HG03095 (cell line): ENCODE results near the gene HOXD9.

Experiments used
- ATAC-seq: cut with Tn5 transposase; IDR thresholded peaks from one replicate; pipeline ENCODE4 v1.9.1; 2021; ENCODE audit warnings: moderate library complexity; ENCODE audit not compliant: unreplicated experiment

The HOXD9 gene

DNA sequence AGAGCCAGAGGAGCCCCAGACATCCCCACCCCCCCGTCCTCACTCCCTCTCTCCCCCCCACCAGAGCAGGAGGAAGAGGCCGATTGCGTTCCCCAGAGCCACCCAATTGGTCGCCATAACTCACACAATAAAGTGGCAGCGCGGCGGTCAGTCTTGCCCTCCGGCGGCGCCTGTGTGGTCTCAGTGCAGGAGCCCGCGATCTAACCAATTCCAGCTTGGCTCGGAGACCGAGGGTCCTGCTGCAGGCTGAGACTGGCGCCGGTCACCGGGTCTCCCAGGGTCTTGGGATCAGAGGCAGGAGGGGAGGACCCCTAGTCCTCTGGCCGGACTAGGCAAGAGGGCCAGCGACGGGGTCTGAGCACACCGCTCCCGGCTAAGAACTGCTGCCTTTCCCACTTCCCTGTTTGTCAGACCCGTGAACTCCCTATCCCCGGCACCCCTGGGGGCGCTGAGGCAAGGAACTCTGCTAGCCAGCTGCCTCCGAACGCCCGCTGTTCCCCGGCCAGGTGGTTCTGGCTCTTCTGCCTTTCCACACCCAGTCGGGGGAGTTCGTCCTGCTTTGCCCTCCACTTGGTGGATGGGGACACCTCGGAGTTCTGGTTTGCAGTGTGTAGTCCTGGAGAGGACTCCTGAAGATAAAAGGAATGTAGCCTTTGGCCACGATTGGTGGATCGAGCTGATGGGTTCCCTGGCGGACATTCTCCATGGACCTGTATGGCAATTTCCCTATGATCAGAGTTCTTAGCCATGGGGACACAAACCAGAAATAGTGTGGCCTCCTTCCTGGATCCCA is 24.0 kb upstream of the HOXD9 start:
- no peak for ATAC-seq

DNA sequence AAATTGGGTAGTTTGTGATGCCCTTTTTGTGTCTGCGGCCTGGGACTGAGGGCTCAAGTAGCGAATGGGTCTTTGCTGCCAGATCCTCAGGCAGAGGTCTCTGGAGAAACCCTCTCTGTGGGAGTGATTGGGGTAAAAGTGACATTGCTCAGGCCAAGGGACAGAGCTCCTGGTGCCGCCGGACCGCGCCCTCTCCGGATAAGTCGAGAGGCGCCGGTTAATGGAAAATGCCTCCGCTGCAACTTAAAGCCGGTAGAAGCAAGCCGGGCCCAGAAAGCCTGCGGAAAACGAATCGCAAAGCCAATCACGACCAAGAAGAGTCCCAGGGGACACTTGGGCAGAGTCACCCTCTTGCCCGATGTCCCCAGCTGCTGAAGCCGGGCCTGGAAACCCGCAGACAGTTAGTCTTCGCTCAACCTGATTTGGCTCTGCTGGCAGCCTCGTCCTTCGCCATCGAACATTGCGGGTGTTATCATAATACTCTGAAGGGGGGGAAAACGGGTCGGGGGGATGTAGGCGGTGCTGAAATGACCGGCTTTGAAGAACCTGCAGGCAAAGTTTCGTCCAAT is 23.3 kb upstream of the HOXD9 start:
- ATAC-seq = no peak

DNA sequence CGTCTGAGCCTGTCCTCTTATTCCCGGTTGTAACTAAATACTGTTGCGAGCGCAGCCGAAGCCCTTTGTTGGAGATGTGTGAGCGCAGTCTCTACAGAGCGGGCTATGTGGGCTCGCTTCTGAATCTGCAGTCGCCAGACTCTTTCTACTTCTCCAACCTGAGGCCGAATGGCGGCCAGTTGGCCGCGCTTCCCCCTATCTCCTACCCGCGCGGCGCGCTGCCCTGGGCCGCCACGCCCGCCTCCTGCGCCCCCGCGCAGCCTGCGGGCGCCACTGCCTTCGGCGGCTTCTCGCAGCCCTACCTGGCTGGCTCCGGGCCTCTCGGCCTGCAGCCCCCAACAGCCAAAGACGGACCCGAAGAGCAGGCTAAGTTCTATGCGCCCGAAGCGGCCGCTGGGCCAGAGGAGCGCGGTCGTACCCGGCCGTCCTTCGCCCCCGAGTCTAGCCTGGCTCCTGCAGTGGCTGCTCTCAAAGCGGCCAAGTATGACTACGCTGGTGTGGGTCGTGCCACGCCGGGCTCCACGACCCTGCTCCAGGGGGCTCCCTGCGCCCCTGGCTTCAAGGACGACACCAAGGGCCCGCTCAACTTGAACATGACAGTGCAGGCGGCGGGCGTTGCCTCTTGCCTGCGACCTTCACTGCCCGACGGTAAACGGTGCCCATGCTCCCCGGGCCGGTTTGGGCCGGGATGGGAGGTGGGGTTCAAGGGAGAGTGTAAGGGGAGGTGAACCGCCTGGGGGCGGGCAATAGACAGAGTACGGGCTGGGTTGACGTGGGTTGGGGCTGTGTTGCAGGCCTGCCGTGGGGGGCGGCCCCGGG is 22.6 kb upstream of the HOXD9 start, which contains the start of gene HOXD12:
Gene HOXD12, plus strand, starts transcription at position 68 of the 819 bp plus-strand sequence. Its CDS starts 7 bp downstream, at position 75.
- ATAC-seq = no peak

DNA sequence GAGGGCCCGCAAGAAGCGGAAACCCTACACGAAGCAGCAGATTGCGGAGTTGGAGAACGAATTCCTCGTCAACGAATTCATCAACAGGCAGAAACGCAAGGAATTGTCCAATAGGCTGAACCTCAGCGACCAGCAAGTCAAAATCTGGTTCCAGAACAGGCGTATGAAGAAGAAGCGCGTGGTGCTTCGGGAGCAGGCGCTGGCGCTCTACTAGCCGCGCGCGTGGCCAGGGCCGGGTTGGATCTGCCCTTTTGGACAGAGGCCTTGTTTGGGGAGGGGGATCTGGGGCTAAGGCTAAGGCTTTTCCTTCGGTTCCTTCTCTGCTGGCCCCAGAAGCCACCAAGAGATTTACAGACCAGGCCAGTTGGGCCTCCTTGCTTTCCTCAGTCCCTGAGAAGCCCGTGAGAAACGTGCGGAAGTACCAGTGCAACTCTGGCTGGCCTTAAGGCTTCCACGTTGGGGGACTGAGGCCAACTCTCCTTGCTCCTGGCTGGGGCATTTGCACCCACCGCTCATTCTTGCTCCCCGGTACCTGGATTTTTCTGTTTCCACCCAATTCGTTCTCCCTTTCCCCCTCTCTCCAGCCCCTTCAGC is 21.9 kb upstream of the HOXD9 start:
- no peak for ATAC-seq

DNA sequence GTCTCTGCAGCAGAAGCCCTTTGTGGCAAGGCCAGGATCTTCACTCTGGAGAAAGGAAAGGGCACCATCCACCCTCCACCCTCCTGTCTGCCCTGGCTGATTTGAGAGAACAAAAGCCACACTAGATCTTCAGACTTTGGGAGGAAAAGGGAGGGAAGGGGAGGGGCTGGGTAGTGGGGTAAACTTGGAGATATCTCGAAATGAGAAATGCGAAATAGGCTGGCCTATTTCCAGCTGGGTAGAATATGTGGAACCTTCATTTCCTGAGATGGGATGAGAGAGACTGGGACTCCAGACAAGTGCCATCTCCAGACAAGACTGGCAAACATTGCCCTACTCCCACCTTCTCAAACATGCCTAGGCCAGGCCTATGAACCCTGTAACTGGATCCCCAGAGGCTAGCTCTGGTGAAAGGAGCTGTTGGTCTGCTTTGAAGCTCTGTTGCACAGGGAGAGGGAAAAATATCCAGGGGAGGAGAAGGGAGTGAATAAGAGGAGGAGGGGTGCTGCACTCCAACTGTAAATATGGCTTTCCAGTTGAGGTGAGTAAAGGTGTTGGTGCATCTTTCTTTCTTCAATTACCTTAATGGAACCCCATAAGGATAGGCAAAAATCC is 21.2 kb upstream of the HOXD9 start:
- ATAC-seq = no peak

DNA sequence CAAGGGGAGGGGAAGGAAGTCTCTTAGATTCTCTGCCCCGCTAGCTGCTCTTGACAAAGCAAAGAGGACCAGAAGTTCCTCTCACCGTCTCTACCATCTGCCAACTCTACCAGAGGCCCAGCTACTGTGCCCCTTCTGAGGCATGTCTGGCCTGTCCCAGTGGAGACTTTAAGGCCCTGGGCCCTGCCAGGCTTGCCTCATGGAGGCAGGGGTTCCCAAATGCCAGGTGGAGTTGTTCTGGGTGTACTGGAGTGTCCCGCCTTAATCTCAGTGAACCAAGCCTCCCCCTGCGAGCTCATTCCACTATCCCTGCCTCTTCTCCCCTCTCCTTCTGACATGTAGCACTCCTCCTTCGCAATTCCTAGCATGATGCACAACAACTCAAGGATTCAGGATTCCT is 20.7 kb upstream of the HOXD9 start:
- no peak for ATAC-seq

DNA sequence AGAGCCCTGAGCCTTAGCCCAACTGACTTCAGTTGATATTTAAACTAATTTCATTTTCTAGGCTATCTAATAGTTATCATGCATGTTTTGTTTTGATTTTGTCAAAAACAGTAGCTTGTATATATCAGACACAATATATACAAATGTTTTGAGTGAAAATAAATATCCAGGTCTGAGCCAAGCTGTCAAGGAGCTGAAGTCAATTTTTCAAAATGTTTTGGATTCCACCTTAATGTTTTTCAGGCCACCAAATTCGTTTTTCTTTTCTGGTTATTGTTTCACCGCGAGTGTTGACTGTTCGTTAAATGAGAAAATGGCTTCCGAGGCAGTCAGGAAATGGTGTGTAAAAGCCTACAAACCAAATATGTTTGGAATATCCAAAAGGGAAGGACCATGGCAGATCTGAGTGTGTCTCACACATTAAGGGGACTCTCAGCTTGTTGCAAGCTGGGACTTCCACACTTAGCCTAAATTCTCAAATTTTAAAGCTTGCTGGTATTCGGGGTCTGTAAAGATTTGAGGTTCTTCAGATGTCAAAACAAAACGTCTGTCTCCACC is 20.1 kb upstream of the HOXD9 start:
- ATAC-seq = no peak

DNA sequence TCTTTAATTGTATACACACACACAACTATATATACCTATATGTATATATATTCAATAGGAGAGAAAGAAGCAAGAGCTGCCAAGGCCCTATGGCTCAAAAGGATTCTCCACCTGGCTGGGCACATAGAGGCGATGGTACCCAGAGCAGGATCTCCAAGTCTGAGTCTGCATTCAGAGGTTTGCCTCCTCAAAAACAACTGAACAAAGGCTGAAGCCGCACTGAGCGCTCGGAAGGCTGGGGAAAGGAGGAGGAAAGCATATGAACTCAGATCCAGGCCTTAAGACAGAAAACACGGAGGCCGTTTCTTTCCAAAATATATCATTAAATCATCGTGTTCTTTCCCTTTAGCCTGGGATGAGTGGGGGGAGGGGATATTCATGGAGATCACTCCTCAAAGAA is 19.3 kb upstream of the HOXD9 start:
- no peak for ATAC-seq

DNA sequence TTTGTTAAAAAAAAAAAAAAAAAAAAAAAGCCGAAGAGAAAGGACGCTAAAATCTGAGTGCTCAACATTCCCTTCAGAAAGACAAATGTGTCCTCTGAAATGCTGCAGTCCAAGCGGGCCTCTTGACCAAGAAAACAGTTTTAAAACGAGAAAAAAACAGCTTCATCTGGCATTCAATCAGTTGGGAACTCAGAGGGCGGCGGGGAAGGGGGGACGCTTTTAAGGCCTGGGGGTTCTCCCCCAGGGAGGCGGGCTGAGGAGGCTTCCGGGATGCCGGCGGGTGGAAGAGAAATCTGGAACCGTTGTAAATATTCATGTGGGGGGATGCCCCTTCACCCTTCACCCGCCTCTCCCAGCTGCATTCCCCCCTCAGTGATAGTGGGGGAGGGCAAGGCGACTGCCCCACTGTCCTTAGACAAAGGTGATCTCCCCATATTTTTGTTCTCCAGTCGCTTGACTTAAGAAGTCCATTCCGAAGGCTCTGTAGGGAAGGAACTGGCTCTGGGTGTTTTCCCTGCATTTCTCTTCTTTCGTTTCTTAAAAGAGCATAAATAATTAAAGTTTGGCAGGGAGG is 18.7 kb upstream of the HOXD9 start:
- ATAC-seq = no peak

DNA sequence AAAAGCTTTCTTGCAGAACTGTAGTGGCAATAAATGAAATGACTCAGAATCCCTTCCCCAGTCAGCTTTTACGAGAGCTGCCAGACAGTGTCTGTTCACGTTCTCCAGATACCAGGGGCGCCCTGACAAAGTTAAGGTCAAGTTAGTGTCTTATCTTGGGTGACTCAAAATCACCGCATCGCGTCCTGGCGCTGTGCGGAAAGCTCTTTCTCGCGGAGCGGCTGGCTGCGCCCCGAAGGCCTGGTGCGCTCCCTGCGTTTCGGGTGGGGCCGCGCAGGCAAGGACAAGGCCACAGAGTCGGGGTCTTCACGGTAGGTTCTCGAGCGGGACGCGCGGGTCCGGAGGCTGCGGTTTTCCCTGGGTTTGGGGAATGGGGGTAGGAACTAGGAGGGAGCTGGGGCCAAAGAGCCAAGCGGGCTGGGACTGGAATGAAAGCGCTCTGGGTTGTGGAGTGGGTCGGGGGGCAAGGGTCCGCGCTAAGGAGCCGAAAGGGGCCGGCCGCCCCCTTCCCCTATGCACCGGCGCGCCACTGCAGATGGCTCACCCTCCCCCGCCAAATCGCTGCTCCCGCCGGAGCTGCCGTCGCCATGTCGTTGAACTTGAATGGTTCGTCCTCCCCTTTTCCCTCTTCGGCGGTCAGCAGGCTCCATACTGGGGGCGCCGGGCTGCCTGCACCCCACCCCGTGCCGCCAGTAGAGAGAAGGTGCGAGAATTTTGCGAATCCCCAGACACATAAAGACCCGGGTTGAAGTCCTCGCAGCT is 18.0 kb upstream of the HOXD9 start:
- no peak for ATAC-seq

DNA sequence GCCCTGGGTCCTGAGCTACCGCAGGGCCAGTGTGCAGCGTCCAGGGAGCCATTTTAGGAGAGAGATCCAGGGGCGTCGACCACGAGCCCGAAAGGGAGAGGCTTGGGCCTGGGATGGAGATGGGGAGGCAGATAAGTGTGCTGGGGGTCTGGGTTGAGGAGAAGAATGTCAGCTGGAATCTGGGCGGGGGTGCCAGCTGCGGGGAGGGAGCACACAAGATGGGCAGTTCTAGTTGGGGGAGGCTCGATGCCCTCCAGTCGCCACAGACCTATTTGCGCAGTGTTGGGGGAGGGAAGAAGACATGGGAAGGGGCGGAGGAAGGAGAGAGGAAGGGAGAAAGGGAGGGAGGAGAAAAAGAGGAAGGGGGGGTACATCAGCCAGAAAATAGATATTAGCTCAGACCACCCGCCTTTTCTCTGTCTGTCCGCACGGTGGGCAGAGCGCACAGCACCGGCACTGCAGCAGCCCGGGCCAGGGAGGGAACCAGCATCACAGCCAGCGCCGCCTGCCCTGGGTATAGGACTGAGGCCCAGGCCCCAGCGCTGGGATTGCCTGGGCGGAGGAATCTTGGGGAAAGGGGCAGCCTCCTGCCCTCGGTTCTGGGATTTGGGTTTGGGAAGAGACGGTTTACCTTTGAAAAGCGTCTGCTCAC is 17.3 kb upstream of the HOXD9 start:
- no peak for ATAC-seq

DNA sequence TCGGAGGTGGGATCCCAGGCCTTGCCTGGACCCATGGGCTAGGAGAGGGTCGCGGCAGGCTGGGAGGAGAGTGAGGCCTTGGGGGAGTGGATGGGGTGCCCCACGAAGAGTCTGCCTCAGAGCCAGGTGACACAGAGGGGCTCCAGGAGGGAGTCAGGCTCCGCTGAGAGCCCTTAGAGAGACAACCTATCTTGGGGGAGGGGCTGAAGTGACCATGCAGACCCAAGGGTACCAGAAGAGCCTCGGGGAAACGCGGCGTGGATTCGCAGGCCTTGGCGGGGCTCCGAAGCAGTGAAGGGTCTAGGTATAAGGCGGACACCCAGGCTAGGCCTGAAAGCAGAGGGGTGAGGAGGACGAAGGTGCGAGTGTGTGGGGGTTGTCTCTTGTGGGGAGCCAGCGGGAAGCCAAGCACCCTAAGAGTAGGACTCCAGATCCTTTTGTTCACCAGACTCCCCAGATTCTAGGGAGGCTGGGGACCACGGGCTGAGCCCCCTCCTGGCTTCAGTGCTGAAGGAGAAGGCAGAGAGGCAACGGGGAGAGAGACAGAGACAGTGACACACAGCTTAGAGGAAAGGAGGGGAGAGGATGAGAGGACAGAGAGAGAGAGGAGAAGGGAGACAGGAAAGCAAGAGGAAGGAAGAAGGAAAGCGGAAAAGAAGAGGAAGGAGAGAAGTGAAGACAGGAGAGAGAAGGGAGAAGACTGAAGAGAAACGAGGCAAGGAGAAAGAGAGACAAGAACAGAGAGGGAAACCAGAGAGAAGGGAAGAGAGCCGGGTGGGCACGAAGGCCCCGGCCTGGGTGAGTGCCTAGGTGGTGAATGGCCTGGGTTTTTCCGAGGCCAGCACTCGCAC is 16.6 kb upstream of the HOXD9 start:
- no peak for ATAC-seq

DNA sequence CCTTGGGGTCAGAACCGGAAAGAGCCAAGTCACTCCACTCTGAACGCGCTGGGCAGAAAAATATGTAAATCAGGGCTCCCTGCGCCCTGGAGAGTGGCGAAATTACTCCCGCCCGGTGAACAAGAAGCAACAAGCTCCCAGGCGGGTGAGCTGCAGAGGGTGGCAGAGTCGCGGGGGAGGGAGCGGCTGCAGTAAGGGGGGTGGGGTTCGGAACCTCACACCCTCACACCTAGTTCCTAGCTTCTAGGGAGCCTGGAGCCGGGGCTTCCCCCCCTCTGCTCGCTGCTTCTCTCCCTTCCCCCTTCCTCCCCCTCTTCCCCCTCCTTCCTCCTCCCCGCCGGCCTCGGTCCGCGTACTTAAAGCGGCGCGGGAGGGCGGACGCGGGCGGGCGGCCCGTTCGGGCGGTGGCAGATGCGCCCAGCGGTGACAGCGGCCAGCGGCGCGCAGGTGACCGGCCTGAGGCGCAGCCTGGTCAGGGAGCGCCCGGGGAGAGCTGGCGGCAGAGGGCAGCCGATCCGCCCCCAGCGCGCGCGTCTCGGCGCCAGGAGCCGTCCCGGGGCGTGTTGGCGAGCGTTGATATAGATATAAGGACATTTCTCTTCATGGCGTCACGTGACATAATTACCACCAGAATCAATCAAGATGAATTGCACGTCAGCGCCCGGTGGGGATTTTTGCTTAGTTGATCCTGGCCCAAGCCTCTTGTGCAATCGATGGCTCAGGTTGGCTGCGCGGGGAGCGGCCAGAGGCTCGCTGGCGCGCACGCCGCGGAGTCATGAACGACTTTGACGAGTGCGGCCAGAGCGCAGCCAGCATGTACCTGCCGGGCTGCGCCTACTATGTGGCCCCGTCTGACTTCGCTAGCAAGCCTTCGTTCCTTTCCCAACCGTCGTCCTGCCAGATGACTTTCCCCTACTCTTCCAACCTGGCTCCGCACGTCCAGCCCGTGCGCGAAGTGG is 15.7 kb upstream of the HOXD9 start, which contains the start of gene HOXD11:
Gene HOXD11, plus strand, starts transcription at position 700 of the 959 bp plus-strand sequence. Its CDS starts 76 bp downstream, at position 776.
- ATAC-seq = no peak

DNA sequence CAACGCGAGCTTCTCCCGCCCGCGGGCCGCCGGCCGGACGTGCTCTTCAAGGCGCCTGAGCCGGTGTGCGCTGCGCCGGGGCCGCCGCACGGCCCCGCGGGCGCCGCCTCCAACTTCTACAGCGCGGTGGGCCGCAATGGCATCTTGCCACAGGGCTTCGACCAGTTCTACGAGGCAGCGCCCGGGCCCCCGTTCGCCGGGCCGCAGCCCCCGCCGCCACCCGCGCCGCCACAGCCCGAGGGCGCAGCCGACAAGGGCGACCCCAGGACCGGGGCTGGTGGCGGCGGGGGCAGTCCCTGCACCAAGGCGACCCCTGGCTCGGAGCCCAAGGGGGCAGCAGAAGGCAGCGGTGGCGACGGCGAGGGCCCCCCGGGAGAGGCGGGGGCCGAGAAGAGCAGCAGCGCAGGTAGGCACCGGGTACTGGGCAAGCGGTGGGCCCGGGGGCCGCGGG is 14.8 kb upstream of the HOXD9 start:
- no peak for ATAC-seq

DNA sequence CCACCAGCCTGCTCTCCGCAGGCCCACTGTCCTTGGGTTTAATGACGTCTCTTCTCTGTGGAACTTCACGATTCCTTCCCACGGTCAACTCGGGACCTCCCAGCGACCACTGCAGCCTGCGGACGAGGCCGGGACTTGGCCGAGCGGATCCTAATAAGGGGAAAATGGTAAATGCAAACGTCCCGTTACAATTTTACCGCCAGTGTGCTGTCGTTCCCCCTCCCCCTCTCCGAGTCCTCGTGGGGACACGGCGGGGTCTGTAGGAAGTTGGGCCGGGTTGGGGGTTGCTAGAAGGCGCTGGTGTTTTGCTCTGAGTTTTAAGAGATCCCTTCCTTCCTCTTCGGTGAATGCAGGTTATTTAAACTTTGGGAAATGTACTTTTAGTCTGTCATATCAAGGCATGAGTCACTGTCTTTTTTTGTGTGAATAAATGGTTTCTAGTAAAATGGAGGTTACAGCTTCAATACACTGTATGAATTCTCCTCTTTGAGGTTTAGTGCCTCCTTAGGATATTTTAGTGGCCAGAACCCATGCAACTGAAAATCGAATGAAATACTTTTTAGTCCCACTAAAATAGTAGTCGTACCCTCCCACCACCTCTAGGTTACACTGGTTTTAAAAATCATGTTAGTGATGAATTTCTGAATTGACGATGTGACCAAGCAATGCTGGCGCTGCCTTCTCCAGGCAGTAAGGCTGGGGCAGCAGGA is 13.2 kb upstream of the HOXD9 start:
- ATAC-seq = no peak

DNA sequence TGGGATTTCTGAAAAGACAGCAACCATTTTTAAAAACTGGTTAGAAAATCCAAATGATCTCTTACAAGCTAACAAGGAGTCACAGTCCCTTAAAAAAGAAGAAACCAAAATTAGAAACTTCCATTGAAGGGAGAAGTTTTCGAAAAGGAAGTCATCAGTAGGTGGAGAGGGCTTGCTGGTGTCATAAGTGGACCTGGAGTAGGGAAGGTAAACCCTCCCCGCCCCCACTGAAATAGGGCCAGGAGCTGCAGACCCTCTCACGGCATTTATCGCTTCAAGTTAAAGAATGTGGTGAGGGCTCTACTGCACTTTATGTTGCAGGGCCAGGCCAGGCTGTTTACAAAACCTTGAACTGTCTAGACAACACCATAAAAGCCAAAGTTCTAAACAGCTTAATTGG is 12.6 kb upstream of the HOXD9 start:
- no peak for ATAC-seq
